BJ (cell line): ENCODE results near the gene ANTXR2. TPM values are rescaled to one million over a fixed set of nuclear protein-coding genes. Genes with fewer than 3 reads are reported as not detected.
"Not testable (repeated sequence)": the region's sequence is repeated elsewhere in the genome, so short reads cannot be mapped to it uniquely, and the experiment has no call there.

Experiments
- CTCF ChIA-PET: fragments of 350-600 bp; formaldehyde crosslinking; extraction: SDS; loops from one replicate; lab custom pipeline; 2021; ENCODE audit warnings: antibody characterized with exemption, inconsistent platforms; lab: Yijun Ruan, JAX
- POLR2A ChIA-PET: fragments of 300-600 bp; sonication (Branson Sonifier 250); formaldehyde crosslinking; extraction: SDS; loops from one replicate; lab custom pipeline; 2021; ENCODE audit warnings: antibody characterized with exemption; lab: Charles Lee
- DNase-seq: peaks from one replicate; pipeline ENCODE4 v3.0.0-alpha.2; 2011; ENCODE audit warnings: low read depth
- H3K27me3 ChIP-seq: 2 replicates; pipeline ENCODE4 v1.6.0; 2011; ENCODE audit warnings: low read length; ENCODE audit not compliant: control insufficient read depth, insufficient read depth
- H3K36me3 ChIP-seq: 2 replicates; pipeline ENCODE4 v1.5.1; 2011; ENCODE audit warnings: low read length; ENCODE audit not compliant: control insufficient read depth, insufficient read depth
- H3K4me3 ChIP-seq: 2 replicates; pipeline ENCODE4 v1.5.1; 2011; ENCODE audit warnings: low read depth, mild to moderate bottlenecking, control low read depth, low read length
- CTCF ChIP-seq: IDR thresholded peaks from 2 replicates; pipeline ENCODE4 v1.5.1; 2011; ENCODE audit warnings: low read depth, mild to moderate bottlenecking, control low read depth, inconsistent platforms, low read length, moderate library complexity; ENCODE audit not compliant: insufficient read depth
- polyA minus RNA-seq: library from RNA; depleted of rRNA, polyadenylated mRNA; stranded (reverse); fragments of >200 nt; gene quantifications from 2 replicates; pipeline ENCODE4 v1.2.3, GENCODE V29; 2011; rRNA and poly(A)+ RNA removed
- polyA plus RNA-seq: library from polyadenylated mRNA; depleted of rRNA; stranded (reverse); fragments of >200 nt; gene quantifications from 2 replicates; pipeline ENCODE4 v1.2.3, GENCODE V29; 2011; rRNA removed

ANTXR2 gene
- polyA plus RNA-seq (18.9 and 43.2 TPM in 2 replicates), polyA minus RNA-seq (12.6 and 13.7 TPM in 2 replicates)

GRCh38 chr4:80072744-80073472, at the start of gene ANTXR2:
ANTXR2 (minus strand) TSS chr4:80073229; CDS start chr4:80072560, 669 bp downstream.
- Histone ChIP-seq H3K4me3 (peak within 1 kb of the TSS; percentile 90), H3K27me3 (no peaks in the 10 kb centered on the region), H3K36me3 (no peaks in the 10 kb centered on the region; the same call in 1 of the 2 replicates)
- ChIA-PET POLR2A (interaction anchor here (0.9 kb wide), 1 partner anchor 27 kb away, joined by 3 read pairs; no protein-coding TSS in a partner anchor), CTCF (interaction anchor here (0.6 to 2.1 kb wide), 14 partner anchors 13 to 1196 kb away, joined by 3 to 9 read pairs (median 3); no protein-coding TSS in a partner anchor)
- DNase-seq, result peak; percentile 86
- TF ChIP-seq CTCF, result peak; percentile 28; the same call in 1 of the 2 replicates

GRCh38 chr4:80121815-80122214, 48.8 kb upstream of the ANTXR2 start:
- DNase-seq, H3K27me3 ChIP-seq, H3K4me3 ChIP-seq, POLR2A ChIA-PET, H3K36me3 ChIP-seq: not testable (repeated sequence)
- CTCF ChIA-PET, result interaction anchor here (0.6 kb wide), 1 partner anchor 49 kb away, joined by 3 read pairs; no protein-coding TSS in a partner anchor

- H3K36me3 ChIP-seq, H3K27me3 ChIP-seq, DNase-seq, POLR2A ChIA-PET, CTCF ChIA-PET, H3K4me3 ChIP-seq: not testable (repeated sequence)
Observed at GRCh38 chr4:80119620-80120019, 46.6 kb upstream of the ANTXR2 start.

- no peak overlapping the region for H3K4me3 ChIP-seq
- no peak for TF ChIP-seq CTCF
- ChIA-PET CTCF (interaction anchor here (1.0 to 1.5 kb wide), 3 partner anchors 9 to 44 kb away, joined by 3 read pairs; partner anchors contain the start of gene ANTXR2), POLR2A (no interaction called here)
- no peaks in the 10 kb centered on the region for H3K27me3 ChIP-seq
- no peaks in the 10 kb centered on the region for H3K36me3 ChIP-seq
- DNase-seq, result no peak
Observed at GRCh38 chr4:80116516-80116915, 43.5 kb upstream of the ANTXR2 start.

GRCh38 chr4:80115368-80116181, 42.5 kb upstream of the ANTXR2 start:
- CTCF ChIA-PET, result interaction anchor here (1.0 to 1.5 kb wide), 2 partner anchors 12 to 43 kb away, joined by 3 read pairs; partner anchors contain the start of gene ANTXR2
- POLR2A ChIA-PET, result no interaction called here
- TF ChIP-seq CTCF, result no peak
- no peaks in the 10 kb centered on the region for H3K36me3 ChIP-seq
- H3K27me3 ChIP-seq, result no peaks in the 10 kb centered on the region
- DNase-seq, result no peak
- H3K4me3 ChIP-seq, result no peak overlapping the region

- ChIA-PET POLR2A (no interaction called here), CTCF (no interaction called here)
- no peak for DNase-seq
- no peaks in the 10 kb centered on the region for H3K36me3 ChIP-seq
- H3K27me3 ChIP-seq, result no peaks in the 10 kb centered on the region
- no peak overlapping the region for H3K4me3 ChIP-seq
- TF ChIP-seq CTCF, result no peak
Observed at GRCh38 chr4:80114732-80115265, 41.8 kb upstream of the ANTXR2 start.
